ENCODE data around the gene STRADA. TPM values are rescaled to one million over a fixed set of nuclear protein-coding genes. Genes with fewer than 3 reads are reported as not detected.
A peak's percentile ranks its signal among the peaks of the same experiment; 100 is the strongest.

The STRADA gene
- total RNA-seq, 2 experiments from 2014 or later, result 73.2 to 76.3 TPM

GRCh38 chr17:63692195-63692816, 49.3 kb downstream of the STRADA start:
- intact Hi-C loops (cut with micrococcal nuclease), result no loop called here
- Mint-ChIP-seq H3K27ac (peak overlapping the region; percentile 66), H3K27me3 (ENCODE audit: low read depth) (no peaks in the 10 kb centered on the region), H3K4me1 (ENCODE audit: low read depth) (peaks cover 39% of the 10 kb centered on the region), H3K4me3 (no peak overlapping the region), H3K9me3 (no peaks in the 10 kb centered on the region), H3K36me3 (ENCODE audit: low read depth) (peaks cover 6% of the 10 kb centered on the region)
- CTCF ChIA-PET, result interaction anchor here (1.5 to 1.7 kb wide), 3 partner anchors 18 to 80 kb away, joined by 4 to 5 read pairs (median 4); partner anchors contain the start of gene MAP3K3
- DNase-seq, result no peak

- intact Hi-C loops (cut with micrococcal nuclease), result no loop called here
- Mint-ChIP-seq H3K27me3 (ENCODE audit: low read depth) (no peaks in the 10 kb centered on the region), H3K27ac (no peak overlapping the region), H3K4me3 (no peak overlapping the region), H3K4me1 (ENCODE audit: low read depth) (peaks cover 23% of the 10 kb centered on the region), H3K9me3 (no peaks in the 10 kb centered on the region), H3K36me3 (ENCODE audit: low read depth) (no peaks in the 10 kb centered on the region)
- DNase-seq, result no peak
- CTCF ChIA-PET, result no interaction called here
These were observed 52.1 kb downstream of the STRADA start for GRCh38 chr17:63689479-63689878.

- Mint-ChIP-seq H3K4me1 (ENCODE audit: low read depth) (peaks cover 16% of the 10 kb centered on the region), H3K9me3 (no peaks in the 10 kb centered on the region), H3K4me3 (no peak overlapping the region), H3K36me3 (ENCODE audit: low read depth) (peaks cover 3% of the 10 kb centered on the region), H3K27me3 (ENCODE audit: low read depth) (no peaks in the 10 kb centered on the region), H3K27ac (no peak overlapping the region)
- DNase-seq, result no peak
- intact Hi-C loops (cut with micrococcal nuclease), result no loop called here
- CTCF ChIA-PET, result interaction anchor here (0.6 to 0.9 kb wide), 3 partner anchors 8 to 15 kb away, joined by 3 read pairs; no protein-coding TSS in a partner anchor
These were observed 53.1 kb downstream of the STRADA start for GRCh38 chr17:63688396-63689020.

GRCh38 chr17:63686138-63686685, 55.4 kb downstream of the STRADA start:
- intact Hi-C loops (cut with micrococcal nuclease), result no loop called here
- Mint-ChIP-seq H3K27me3 (ENCODE audit: low read depth) (no peaks in the 10 kb centered on the region), H3K4me1 (ENCODE audit: low read depth) (peaks cover 11% of the 10 kb centered on the region), H3K27ac (peak overlapping the region; percentile 81), H3K9me3 (no peaks in the 10 kb centered on the region), H3K36me3 (ENCODE audit: low read depth) (peaks cover 3% of the 10 kb centered on the region), H3K4me3 (no peak overlapping the region)
- CTCF ChIA-PET, result interaction anchor here (0.6 to 1.4 kb wide), 2 partner anchors 12 to 1220 kb away, joined by 3 read pairs; no protein-coding TSS in a partner anchor
- DNase-seq, result no peak

- Mint-ChIP-seq H3K36me3 (ENCODE audit: low read depth) (peaks cover 3% of the 10 kb centered on the region), H3K4me1 (ENCODE audit: low read depth) (peaks cover 16% of the 10 kb centered on the region), H3K27me3 (ENCODE audit: low read depth) (no peaks in the 10 kb centered on the region), H3K27ac (no peak overlapping the region), H3K9me3 (no peaks in the 10 kb centered on the region), H3K4me3 (no peak overlapping the region)
- no peak for DNase-seq
- CTCF ChIA-PET, result interaction anchor here (0.6 to 1.4 kb wide), 3 partner anchors 13 to 1219 kb away, joined by 3 read pairs; no protein-coding TSS in a partner anchor
- intact Hi-C loops (cut with micrococcal nuclease), result no loop called here
These were observed 56.0 kb downstream of the STRADA start for GRCh38 chr17:63685578-63685977.

- Mint-ChIP-seq H3K9me3 (no peaks in the 10 kb centered on the region), H3K27ac (no peak overlapping the region), H3K36me3 (ENCODE audit: low read depth) (peaks cover 3% of the 10 kb centered on the region), H3K4me3 (no peak overlapping the region), H3K27me3 (ENCODE audit: low read depth) (no peaks in the 10 kb centered on the region), H3K4me1 (ENCODE audit: low read depth) (peaks cover 19% of the 10 kb centered on the region)
- intact Hi-C loops (cut with micrococcal nuclease), result no loop called here
- CTCF ChIA-PET, result interaction anchor here (0.7 to 1.4 kb wide), 3 partner anchors 9 to 26 kb away, joined by 3 read pairs; no protein-coding TSS in a partner anchor
- no peak for DNase-seq
These were observed 56.6 kb downstream of the STRADA start for GRCh38 chr17:63685041-63685440.

- H3K9me3 Mint-ChIP-seq, result no peaks in the 10 kb centered on the region
- no peak for DNase-seq
- peaks cover 3% of the 10 kb centered on the region for H3K36me3 Mint-ChIP-seq (ENCODE audit: low read depth)
- no peak overlapping the region for H3K27ac Mint-ChIP-seq
- H3K27me3 Mint-ChIP-seq (ENCODE audit: low read depth), result no peaks in the 10 kb centered on the region
- peaks cover 19% of the 10 kb centered on the region for H3K4me1 Mint-ChIP-seq (ENCODE audit: low read depth)
- intact Hi-C loops (cut with micrococcal nuclease), result no loop called here
- CTCF ChIA-PET, result no interaction called here
- H3K4me3 Mint-ChIP-seq, result no peak overlapping the region
These were observed 58.6 kb downstream of the STRADA start for GRCh38 chr17:63682981-63683380.

GRCh38 chr17:63682441-63682840, 59.2 kb downstream of the STRADA start:
- CTCF ChIA-PET, result interaction anchor here (1.0 kb wide), 1 partner anchor 71 kb away, joined by 3 read pairs; no protein-coding TSS in a partner anchor
- Mint-ChIP-seq H3K4me1 (ENCODE audit: low read depth) (peaks cover 19% of the 10 kb centered on the region), H3K36me3 (ENCODE audit: low read depth) (peaks cover 3% of the 10 kb centered on the region), H3K4me3 (no peak overlapping the region), H3K27ac (no peak overlapping the region), H3K27me3 (ENCODE audit: low read depth) (no peaks in the 10 kb centered on the region), H3K9me3 (no peaks in the 10 kb centered on the region)
- intact Hi-C loops (cut with micrococcal nuclease), result no loop called here
- no peak for DNase-seq

- Mint-ChIP-seq H3K9me3 (no peaks in the 10 kb centered on the region), H3K27me3 (ENCODE audit: low read depth) (no peaks in the 10 kb centered on the region), H3K4me3 (no peak overlapping the region), H3K4me1 (ENCODE audit: low read depth) (peaks cover 17% of the 10 kb centered on the region), H3K27ac (no peak overlapping the region), H3K36me3 (ENCODE audit: low read depth) (peaks cover 3% of the 10 kb centered on the region)
- intact Hi-C loops (cut with micrococcal nuclease), result no loop called here
- CTCF ChIA-PET, result interaction anchor here (1.0 to 1.1 kb wide), 2 partner anchors 15 to 70 kb away, joined by 3 read pairs; no protein-coding TSS in a partner anchor
- no peak for DNase-seq
These were observed 60.1 kb downstream of the STRADA start for GRCh38 chr17:63681530-63681929.

- Mint-ChIP-seq H3K4me1 (ENCODE audit: low read depth) (peaks cover 8% of the 10 kb centered on the region), H3K27me3 (ENCODE audit: low read depth) (no peaks in the 10 kb centered on the region), H3K9me3 (no peaks in the 10 kb centered on the region), H3K36me3 (ENCODE audit: low read depth) (peaks cover 3% of the 10 kb centered on the region), H3K27ac (no peak overlapping the region), H3K4me3 (no peak overlapping the region)
- CTCF ChIA-PET, result interaction anchor here (1.1 kb wide), 1 partner anchor 15 kb away, joined by 3 read pairs; no protein-coding TSS in a partner anchor
- intact Hi-C loops (cut with micrococcal nuclease), result no loop called here
- DNase-seq, result no peak
These were observed 60.9 kb downstream of the STRADA start for GRCh38 chr17:63680700-63681099.

GRCh38 chr17:63679214-63679613, 62.4 kb downstream of the STRADA start:
- intact Hi-C loops (cut with micrococcal nuclease), result no loop called here
- no peaks in the 10 kb centered on the region for H3K9me3 Mint-ChIP-seq
- peaks cover 8% of the 10 kb centered on the region for H3K4me1 Mint-ChIP-seq (ENCODE audit: low read depth)
- H3K27ac Mint-ChIP-seq, result no peak overlapping the region
- no peak overlapping the region for H3K4me3 Mint-ChIP-seq
- peaks cover 2% of the 10 kb centered on the region for H3K36me3 Mint-ChIP-seq (ENCODE audit: low read depth)
- H3K27me3 Mint-ChIP-seq (ENCODE audit: low read depth), result no peaks in the 10 kb centered on the region
- CTCF ChIA-PET, result interaction anchor here (0.6 to 1.2 kb wide), 2 partner anchors 16 to 172 kb away, joined by 3 to 4 read pairs; no protein-coding TSS in a partner anchor
- no peak for DNase-seq

- H3K9me3 Mint-ChIP-seq, result no peaks in the 10 kb centered on the region
- no peak for DNase-seq
- no peaks in the 10 kb centered on the region for H3K27me3 Mint-ChIP-seq (ENCODE audit: low read depth)
- H3K36me3 Mint-ChIP-seq (ENCODE audit: low read depth), result no peaks in the 10 kb centered on the region
- intact Hi-C loops (cut with micrococcal nuclease), result no loop called here
- no peak overlapping the region for H3K4me3 Mint-ChIP-seq
- H3K27ac Mint-ChIP-seq, result no peak overlapping the region
- peaks cover 11% of the 10 kb centered on the region for H3K4me1 Mint-ChIP-seq (ENCODE audit: low read depth)
- CTCF ChIA-PET, result interaction anchor here (1.4 to 2.4 kb wide), 4 partner anchors 11 to 251 kb away, joined by 3 to 11 read pairs (median 7); no protein-coding TSS in a partner anchor
These were observed 65.0 kb downstream of the STRADA start for GRCh38 chr17:63676584-63676983.
